ENCODE measurements around the gene NFIA. TPM values are rescaled to one million over a fixed set of nuclear protein-coding genes. Genes with fewer than 3 reads are reported as not detected.

The NFIA gene
- total RNA-seq, 1 experiment from 2014 or later, result 0.35 TPM

- Histone ChIP-seq H4K5ac (ENCODE audit: insufficient read length, low read depth, low read length) (no peak overlapping the region), H3K18ac (ENCODE audit: insufficient read length, low read depth, low read length) (no peak overlapping the region), H3K27me3 (ENCODE audit: insufficient read depth, low read length) (no peaks in the 10 kb centered on the region), H3K79me2 (ENCODE audit: insufficient read depth, low read length) (no peaks in the 10 kb centered on the region), H2BK12ac (ENCODE audit: insufficient read length, low read depth, low read length) (no peak overlapping the region), H3K4ac (ENCODE audit: low read depth, low read length) (no peak overlapping the region), H3T11ph (ENCODE audit: low read length) (no peak overlapping the region), H3K23ac (ENCODE audit: insufficient read length, low read depth, low read length) (no peak overlapping the region), H3K27ac (ENCODE audit: insufficient read length, low read depth, low read length) (no peak overlapping the region), H4K91ac (ENCODE audit: insufficient read length, low read depth, low read length) (no peak overlapping the region), H2AFZ (ENCODE audit: low read length) (no peak overlapping the region), H2BK5ac (ENCODE audit: insufficient read length, low read length) (no peak overlapping the region), H3K23me2 (ENCODE audit: insufficient read length, low read depth, low read length, poor library complexity, severe bottlenecking) (no peaks in the 10 kb centered on the region), H3K9me3 (ENCODE audit: control insufficient read depth, low read depth, low read length) (no peaks in the 10 kb centered on the region), H4K8ac (replicated peaks; ENCODE audit: insufficient read length, low read depth, low read length) (no peak overlapping the region), H2BK120ac (ENCODE audit: low read depth, low read length, poor library complexity, severe bottlenecking) (no peak overlapping the region), H2AK5ac (ENCODE audit: insufficient read length, low read length) (no peak overlapping the region), H3K79me1 (ENCODE audit: insufficient read depth, low read depth, low read length, poor library complexity, severe bottlenecking) (no peaks in the 10 kb centered on the region), H3K4me2 (ENCODE audit: insufficient read depth, insufficient read length, low read length) (no peak overlapping the region), H3K9ac (ENCODE audit: extremely low read depth, insufficient read length, low read length) (no peak overlapping the region), H3K4me1 (ENCODE audit: insufficient read depth, low read length) (no peaks in the 10 kb centered on the region), H3K14ac (ENCODE audit: insufficient read depth, low read length) (no peak overlapping the region), H2BK15ac (ENCODE audit: low read depth, low read length) (no peak overlapping the region), H3K56ac (ENCODE audit: insufficient read length, low read depth, low read length) (no peak overlapping the region), H2BK20ac (ENCODE audit: low read depth, low read length, poor library complexity, severe bottlenecking) (no peak overlapping the region), H4K20me1 (ENCODE audit: control insufficient read depth, insufficient read depth, insufficient read length) (no peaks in the 10 kb centered on the region)
- Mint-ChIP-seq H3K4me1 (peaks cover 0 to 6% of the 10 kb centered on the region in 2 experiments; a peak in 1 of 4 replicates), H3K27ac (no peak overlapping the region), H3K27me3 (ENCODE audit: low read depth) (no peaks in the 10 kb centered on the region), H3K36me3 (ENCODE audit: insufficient read depth in 1 of 3, low read depth in 3 of 3) (no peaks in the 10 kb centered on the region), H3K9me3 (no peaks in the 10 kb centered on the region; a peak in 1 of 5 replicates), H3K4me3 (no peak overlapping the region)
- no peak for DNase-seq
- no peak for TF ChIP-seq CTCF (conservative IDR thresholded peaks at IDR 0.05)
Measured at GRCh38 chr1:61131248-61131647, 48.9 kb downstream of the NFIA start.

Data from H9 (cell line).